HG03196 (cell line): ENCODE data around the gene GATAD2B.

Source experiments
- ATAC-seq: cut with Tn5 transposase; IDR thresholded peaks from one replicate; pipeline ENCODE4 v1.9.1; 2021; ENCODE audit not compliant: unreplicated experiment

The GATAD2B gene

DNA sequence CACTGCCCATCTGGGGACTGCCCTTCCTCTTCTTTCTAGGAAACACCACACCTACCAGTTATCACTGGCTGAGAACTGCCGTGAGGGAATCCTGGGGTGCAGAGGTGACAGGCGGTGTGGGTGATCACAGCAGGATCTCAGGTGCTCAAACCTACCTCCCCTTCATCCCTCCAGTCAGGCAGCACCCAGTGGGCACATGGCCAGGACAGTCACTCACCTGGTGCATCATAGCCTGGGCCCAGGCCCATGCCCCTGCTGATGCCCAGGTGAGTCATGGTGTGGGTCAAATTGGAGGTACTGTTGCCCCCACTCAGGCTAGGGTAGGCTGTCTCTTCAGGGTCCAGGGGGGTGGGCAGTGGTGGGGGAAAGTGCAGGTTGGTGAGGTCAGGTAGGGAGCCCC lies 29.0 kb upstream of the GATAD2B start:
- ATAC-seq = no peak

DNA sequence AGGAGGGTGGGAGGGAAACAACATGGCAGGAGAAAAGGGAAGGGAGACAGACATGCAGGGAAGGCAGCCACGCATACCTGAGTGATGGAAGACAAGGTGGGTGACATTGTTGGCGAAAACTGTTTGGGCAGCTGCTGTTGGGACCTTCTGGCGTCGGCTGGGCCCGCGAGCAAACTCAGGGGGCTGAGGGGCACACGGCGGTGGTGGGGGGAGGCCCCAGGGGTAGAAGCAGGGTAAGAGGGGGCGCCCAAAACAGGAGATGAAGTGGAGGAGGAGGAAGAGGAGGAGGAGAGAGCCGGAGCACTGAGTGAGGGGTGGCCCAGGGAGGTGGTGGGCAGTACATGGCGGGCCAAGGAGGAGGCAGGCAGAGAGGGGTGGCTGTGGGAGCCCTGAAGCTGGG lies 28.4 kb upstream of the GATAD2B start:
- no peak for ATAC-seq

- ATAC-seq = peak; percentile 58
These were observed 24.0 kb upstream of the GATAD2B start, which contains the start of gene DENND4B for GRCh38 chr1:153946622-153947241. TSS of gene DENND4B (minus strand) at chr1:153946718. CDS start at chr1:153944374, 2,344 bp downstream.

DNA sequence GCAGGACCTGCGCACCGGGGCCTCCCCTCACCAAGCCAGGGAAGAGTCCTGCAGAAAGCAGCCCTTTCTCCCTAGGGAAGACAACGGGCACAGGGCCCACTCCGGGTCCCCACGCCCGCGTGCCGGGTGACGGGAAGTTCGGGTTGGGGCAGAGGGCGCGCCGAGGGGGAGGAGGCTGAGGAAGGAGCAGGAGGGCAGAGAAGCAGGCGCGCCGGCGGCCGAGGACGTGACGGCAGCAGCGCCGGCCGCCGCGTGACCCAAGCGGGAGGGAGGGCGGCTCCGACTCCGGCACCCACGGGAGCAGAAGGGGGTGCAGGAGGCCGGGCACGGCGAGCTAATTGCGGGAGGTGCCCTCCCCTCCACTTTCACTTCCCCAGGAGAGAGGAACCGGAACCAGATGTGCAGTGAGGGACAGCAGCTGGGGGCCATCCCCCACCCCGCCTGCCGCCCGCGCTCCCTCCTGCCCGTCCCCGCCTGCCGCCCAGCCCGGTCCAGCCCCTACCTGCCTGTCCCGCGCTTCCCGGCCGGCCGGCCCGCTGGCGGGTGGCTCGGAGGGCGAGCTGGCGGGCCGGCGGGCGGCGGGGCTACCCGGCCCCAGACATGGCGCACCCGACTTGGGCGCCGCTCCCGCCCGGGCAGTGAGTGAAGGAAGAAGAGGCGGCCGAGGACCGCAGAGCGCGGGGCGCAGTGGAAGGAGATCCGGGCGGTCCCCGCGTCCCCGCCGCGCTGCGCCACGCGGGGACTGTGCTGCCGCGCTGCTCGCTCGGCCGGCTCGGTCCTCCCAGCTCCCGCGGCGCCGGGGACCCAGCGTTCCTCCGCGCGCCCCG lies 23.2 kb upstream of the GATAD2B start:
- ATAC-seq = peak; percentile 60

- ATAC-seq = peak; percentile 21
These were observed 22.5 kb upstream of the GATAD2B start for GRCh38 chr1:153945131-153945794.

GRCh38 chr1:153944827-153945117 lies 22.0 kb upstream of the GATAD2B start:
- ATAC-seq = no peak

- no peak for ATAC-seq
These were observed 21.4 kb upstream of the GATAD2B start for GRCh38 chr1:153944005-153944826.

- no peak for ATAC-seq
These were observed 20.2 kb upstream of the GATAD2B start for GRCh38 chr1:153942766-153943549.

GRCh38 chr1:153941826-153942725 lies 19.3 kb upstream of the GATAD2B start:
- no peak for ATAC-seq

DNA sequence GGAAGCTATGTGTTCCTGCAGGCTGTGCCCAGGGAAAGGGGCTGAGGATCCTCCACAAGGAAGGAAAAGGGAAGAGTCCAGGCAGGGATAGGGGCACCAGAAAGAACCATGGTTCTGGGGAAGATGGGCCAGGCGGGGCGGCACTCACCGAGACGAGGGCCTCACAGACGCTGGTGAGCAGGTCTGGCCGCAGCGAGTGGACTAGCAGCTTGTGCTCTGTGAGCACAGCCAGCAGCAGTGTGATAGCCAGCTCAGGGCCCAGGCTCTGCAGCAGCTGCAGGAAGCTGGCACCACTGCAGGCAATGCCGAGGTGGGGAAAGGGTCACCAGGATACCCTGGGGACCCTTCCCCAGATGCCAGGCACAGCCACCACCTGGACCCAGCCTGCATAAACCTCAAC lies 18.0 kb upstream of the GATAD2B start:
- ATAC-seq = no peak

DNA sequence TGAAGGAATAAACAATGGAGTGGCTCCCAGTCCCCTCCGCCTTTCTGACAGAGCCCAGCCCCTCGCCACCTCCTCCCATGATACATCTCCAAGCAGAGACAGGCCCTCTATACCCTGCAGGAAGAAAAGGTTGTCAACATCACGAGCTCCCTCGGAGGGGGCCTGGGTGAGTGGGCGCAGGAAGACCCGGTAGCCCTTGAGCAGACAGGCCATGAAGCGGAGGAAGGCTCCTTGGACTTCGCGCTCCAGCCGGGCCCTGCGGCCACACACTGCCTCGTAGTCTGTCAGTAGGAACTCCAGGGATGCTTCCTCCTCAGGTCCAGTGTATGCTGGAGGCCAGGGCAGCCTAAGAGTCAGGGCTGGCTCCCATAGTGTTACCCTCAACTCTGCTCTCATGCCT lies 16.7 kb upstream of the GATAD2B start:
- no peak for ATAC-seq

- ATAC-seq = no peak
These were observed 16.2 kb upstream of the GATAD2B start for GRCh38 chr1:153938996-153939395.

DNA sequence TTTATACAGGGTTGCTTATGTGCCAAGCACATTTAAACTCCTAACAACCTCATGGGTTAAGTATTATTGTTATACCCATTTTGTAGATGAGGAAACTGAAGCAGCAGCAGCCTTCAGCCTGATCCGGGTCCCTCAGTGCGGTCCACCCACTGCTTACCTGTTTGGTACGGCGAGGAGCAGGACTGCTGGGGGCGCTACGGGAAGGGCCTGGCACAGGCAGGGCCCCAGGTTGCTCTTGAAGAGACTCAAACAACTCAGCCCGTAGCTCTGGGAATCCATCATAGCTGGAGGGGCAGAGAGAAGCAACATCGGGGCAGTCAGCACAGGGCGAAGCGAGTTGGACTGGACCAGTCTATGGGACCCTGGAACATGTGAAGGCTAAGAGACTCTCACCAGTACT lies 14.6 kb upstream of the GATAD2B start:
- ATAC-seq = no peak

DNA sequence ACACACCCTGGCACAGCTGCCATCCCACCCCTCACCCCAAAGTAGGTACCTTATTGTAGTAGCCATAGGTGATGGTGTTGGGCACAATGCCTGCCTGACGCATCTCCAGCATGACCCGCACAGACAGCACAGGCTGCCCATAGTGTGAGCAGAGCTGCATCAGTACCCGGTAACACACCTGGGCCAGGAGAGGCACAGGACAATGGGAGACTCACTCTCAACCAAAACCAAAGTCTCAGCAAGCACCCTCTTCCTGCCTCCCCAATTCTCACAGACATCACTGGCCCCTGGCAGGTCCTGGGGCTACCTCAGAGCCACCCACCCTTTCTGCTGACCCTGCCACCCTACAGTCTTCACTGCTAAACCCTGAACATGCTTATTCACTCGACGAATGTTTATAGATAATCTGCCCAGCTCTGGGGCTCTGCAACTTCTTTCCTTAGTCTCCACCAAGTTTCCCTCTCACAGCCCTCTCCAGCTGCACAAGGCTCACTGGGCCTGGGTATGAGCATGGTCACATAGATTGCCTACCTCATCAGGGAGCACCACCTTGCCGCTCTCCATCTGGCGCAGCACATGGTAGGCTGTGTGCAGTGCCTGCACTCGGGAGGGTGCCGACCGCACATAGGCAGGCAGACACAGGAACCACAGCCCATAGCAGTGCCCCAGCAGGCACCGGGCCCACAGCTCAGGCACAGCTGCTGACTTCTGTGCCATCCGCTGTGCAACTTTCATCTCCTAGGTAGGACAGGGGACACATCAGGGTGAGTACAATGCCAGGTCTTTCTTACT lies 13.4 kb upstream of the GATAD2B start:
- no peak for ATAC-seq

DNA sequence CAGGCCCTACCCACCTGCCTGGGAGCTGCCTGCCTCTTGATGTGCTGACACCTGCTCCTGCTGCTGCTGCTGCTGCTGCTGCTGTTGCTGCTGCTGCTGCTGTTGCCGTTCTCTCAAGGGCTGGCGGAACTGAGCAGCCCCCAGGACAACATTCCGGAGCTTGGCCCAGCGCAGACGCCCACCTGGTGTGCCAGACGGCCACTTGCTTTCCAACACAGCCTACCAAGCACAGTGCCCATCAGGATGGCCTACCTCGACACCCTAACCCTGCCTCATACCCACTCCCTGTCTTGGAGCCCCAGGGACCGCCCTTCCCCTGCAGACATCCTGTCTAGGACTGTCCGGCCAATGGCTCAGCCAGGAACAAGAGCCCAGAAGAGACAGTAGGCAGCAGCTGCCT lies 12.0 kb upstream of the GATAD2B start:
- no peak for ATAC-seq

DNA sequence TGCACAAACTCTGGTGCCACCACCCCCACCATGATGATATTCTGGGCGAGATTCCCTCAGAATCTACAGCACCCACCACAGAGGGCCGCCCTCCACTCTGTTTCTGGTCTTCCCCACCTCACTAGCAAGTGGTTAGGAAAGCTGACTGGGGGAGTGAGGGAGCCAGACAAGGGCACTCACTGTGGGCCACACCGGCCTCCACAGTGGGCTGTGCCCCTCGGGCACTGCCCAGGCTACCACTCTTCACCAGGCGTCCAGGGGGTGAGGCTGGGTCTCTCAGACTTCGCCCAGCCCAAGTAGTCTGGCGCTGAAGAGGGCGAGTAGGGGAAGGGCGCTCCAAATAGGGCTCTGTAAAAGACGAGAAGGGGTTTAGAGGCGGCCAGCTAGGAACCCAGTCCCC lies 11.2 kb upstream of the GATAD2B start:
- no peak for ATAC-seq

- ATAC-seq = no peak
These were observed 10.7 kb upstream of the GATAD2B start for GRCh38 chr1:153933430-153933829.
